MCF 10A (cell line): ENCODE measurements around the gene LRP6. TPM values are rescaled to one million over a fixed set of nuclear protein-coding genes. Genes with fewer than 3 reads are reported as not detected.
A peak's percentile ranks its signal among the peaks of the same experiment; 100 is the strongest.

Experiments
- BruUV-seq: library from RNA; stranded (reverse); fragments of 400-500 nt; replicated peaks from 2 replicates; lab custom pipeline; 2021; lab: Mats Ljungman, UMichigan
- CTCF ChIA-PET: fragments of 300-600 bp; sonication (Branson Sonifier 250); formaldehyde crosslinking; extraction: SDS; loops from one replicate; lab custom pipeline; 2021; ENCODE audit warnings: antibody characterized with exemption, inconsistent platforms; lab: Yijun Ruan, JAX
- POLR2A ChIA-PET: fragments of 300-600, 350-650 bp; sonication (Branson Sonifier 250); formaldehyde crosslinking; extraction: SDS; loops from one replicate; lab custom pipeline; 2020; ENCODE audit warnings: antibody characterized with exemption, inconsistent platforms; lab: Yijun Ruan, JAX
- DNase-seq: peaks from one replicate; pipeline ENCODE4 v3.0.0-alpha.2; 2018; ENCODE audit not compliant: unreplicated experiment
- H3K27ac Mint-ChIP-seq: one replicate; pipeline ENCODE4 v1.8.0; 2022; ENCODE audit warnings: mild to moderate bottlenecking, low read depth, mixed read lengths; ENCODE audit not compliant: unreplicated experiment
- H3K27me3 Mint-ChIP-seq: one replicate; pipeline ENCODE4 v1.8.0; 2022; ENCODE audit warnings: mixed read lengths; ENCODE audit not compliant: insufficient read depth, unreplicated experiment
- H3K36me3 Mint-ChIP-seq: one replicate; pipeline ENCODE4 v1.8.0; 2022; ENCODE audit warnings: mild to moderate bottlenecking, moderate library complexity, mixed read lengths; ENCODE audit not compliant: insufficient read depth, unreplicated experiment
- H3K4me1 Mint-ChIP-seq: one replicate; pipeline ENCODE4 v1.8.0; 2022; ENCODE audit warnings: mixed read lengths; ENCODE audit not compliant: insufficient read depth, unreplicated experiment
- H3K4me3 Mint-ChIP-seq: one replicate; pipeline ENCODE4 v1.8.0; 2022; ENCODE audit warnings: mild to moderate bottlenecking, moderate library complexity, mixed read lengths; ENCODE audit not compliant: unreplicated experiment
- H3K9me3 Mint-ChIP-seq: one replicate; pipeline ENCODE4 v1.8.0; 2022; ENCODE audit warnings: mixed read lengths; ENCODE audit not compliant: unreplicated experiment
- intact Hi-C: fragments of 100-400 bp; cut with micrococcal nuclease; formaldehyde crosslinking; loops from 2 replicates; pipeline ENCODE4 v1.14.1; 2022
- total RNA-seq: library from RNA; stranded (reverse); gene quantifications from 2 replicates; pipeline ENCODE4 v1.2.3, GENCODE V29; 2022
- TF ChIP-seq, protein P1 (sequence below): fragments of 200-600 bp; IDR thresholded peaks from one replicate; pipeline ENCODE4 v1.8.0; 2022; ENCODE audit warnings: antibody characterized with exemption, mild to moderate bottlenecking; ENCODE audit not compliant: unreplicated experiment

The LRP6 gene
- total RNA-seq, 1 experiment from 2014 or later = 24.9 TPM

DNA sequence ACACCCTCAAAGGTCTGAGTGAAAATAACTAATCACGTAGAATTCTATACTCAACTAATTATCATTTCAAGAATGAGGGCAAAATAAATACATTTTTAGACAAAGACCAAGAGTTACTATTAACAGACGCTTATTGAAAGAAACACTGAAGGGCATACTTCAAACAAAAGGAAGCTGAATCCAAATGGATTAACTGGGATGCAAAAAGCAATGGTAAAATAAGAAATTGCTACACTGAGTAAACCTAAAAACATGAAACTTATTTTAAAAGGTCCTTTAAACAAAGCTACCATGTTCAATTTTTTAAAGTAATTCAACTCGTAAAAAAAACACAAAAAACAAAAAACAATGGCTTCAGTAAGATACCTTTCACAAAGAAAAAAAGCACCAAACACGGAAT lies 28.2 kb downstream of the LRP6 start:
- no peaks in the 10 kb centered on the region for H3K27me3 Mint-ChIP-seq
- H3K36me3 Mint-ChIP-seq = peaks cover 13% of the 10 kb centered on the region
- BruUV-seq = no TSS peak
- intact Hi-C loops = no loop called here
- no peak overlapping the region for H3K27ac Mint-ChIP-seq
- no peak overlapping the region for H3K4me3 Mint-ChIP-seq
- DNase-seq = no peak
- peaks cover 7% of the 10 kb centered on the region for H3K9me3 Mint-ChIP-seq
- H3K4me1 Mint-ChIP-seq = peaks cover 17% of the 10 kb centered on the region
- ChIA-PET CTCF (interaction anchor here (0.6 to 1.1 kb wide), 4 partner anchors 13 to 960 kb away, joined by 3 read pairs; no protein-coding TSS in a partner anchor), POLR2A (interaction anchor here (0.6 to 4.3 kb wide), 6 partner anchors 11 to 63 kb away, joined by 3 to 29 read pairs (median 4); partner anchors contain the start of gene LRP6)
- TF ChIP-seq, protein P1, sequence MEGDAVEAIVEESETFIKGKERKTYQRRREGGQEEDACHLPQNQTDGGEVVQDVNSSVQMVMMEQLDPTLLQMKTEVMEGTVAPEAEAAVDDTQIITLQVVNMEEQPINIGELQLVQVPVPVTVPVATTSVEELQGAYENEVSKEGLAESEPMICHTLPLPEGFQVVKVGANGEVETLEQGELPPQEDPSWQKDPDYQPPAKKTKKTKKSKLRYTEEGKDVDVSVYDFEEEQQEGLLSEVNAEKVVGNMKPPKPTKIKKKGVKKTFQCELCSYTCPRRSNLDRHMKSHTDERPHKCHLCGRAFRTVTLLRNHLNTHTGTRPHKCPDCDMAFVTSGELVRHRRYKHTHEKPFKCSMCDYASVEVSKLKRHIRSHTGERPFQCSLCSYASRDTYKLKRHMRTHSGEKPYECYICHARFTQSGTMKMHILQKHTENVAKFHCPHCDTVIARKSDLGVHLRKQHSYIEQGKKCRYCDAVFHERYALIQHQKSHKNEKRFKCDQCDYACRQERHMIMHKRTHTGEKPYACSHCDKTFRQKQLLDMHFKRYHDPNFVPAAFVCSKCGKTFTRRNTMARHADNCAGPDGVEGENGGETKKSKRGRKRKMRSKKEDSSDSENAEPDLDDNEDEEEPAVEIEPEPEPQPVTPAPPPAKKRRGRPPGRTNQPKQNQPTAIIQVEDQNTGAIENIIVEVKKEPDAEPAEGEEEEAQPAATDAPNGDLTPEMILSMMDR = no peak

- POLR2A ChIA-PET = interaction anchor here (0.6 to 1.5 kb wide), 4 partner anchors 8 to 550 kb away, joined by 3 to 6 read pairs (median 3); no protein-coding TSS in a partner anchor
- H3K4me3 Mint-ChIP-seq = no peak overlapping the region
- H3K9me3 Mint-ChIP-seq = peaks cover 7% of the 10 kb centered on the region
- no peaks in the 10 kb centered on the region for H3K27me3 Mint-ChIP-seq
- TF ChIP-seq, protein P1 = no peak
- no peaks in the 10 kb centered on the region for H3K36me3 Mint-ChIP-seq
- intact Hi-C loops = no loop called here
- no TSS peak for BruUV-seq
- CTCF ChIA-PET = interaction anchor here (0.6 to 0.7 kb wide), 3 partner anchors 55 to 123 kb away, joined by 3 to 5 read pairs (median 3); no protein-coding TSS in a partner anchor
- no peak overlapping the region for H3K27ac Mint-ChIP-seq
- DNase-seq = no peak
- H3K4me1 Mint-ChIP-seq = peaks cover 13% of the 10 kb centered on the region
Observed at GRCh38 chr12:12236896-12237295, 29.9 kb downstream of the LRP6 start.

- DNase-seq = no peak
- Mint-ChIP-seq H3K36me3 (no peaks in the 10 kb centered on the region), H3K4me1 (peaks cover 9% of the 10 kb centered on the region), H3K9me3 (peaks cover 7% of the 10 kb centered on the region), H3K27me3 (no peaks in the 10 kb centered on the region), H3K27ac (no peak overlapping the region), H3K4me3 (no peak overlapping the region)
- POLR2A ChIA-PET = interaction anchor here (0.6 to 1.4 kb wide), 5 partner anchors 11 to 574 kb away, joined by 3 to 13 read pairs (median 3); partner anchors contain the start of gene LRP6
- intact Hi-C loops = no loop called here
- BruUV-seq = no TSS peak
- TF ChIP-seq, protein P1 = no peak
- CTCF ChIA-PET = interaction anchor here (0.6 kb wide), 2 partner anchors 116 to 858 kb away, joined by 3 to 6 read pairs; no protein-coding TSS in a partner anchor
Observed at GRCh38 chr12:12230275-12230674, 36.6 kb downstream of the LRP6 start.

- BruUV-seq = no TSS peak
- H3K27ac Mint-ChIP-seq = no peak overlapping the region
- ChIA-PET POLR2A (interaction anchor here (0.6 to 1.4 kb wide), 5 partner anchors 12 to 573 kb away, joined by 3 to 13 read pairs (median 3); partner anchors contain the start of gene LRP6), CTCF (no interaction called here)
- DNase-seq = peak; percentile 28
- TF ChIP-seq, protein P1 = no peak
- intact Hi-C loops = no loop called here
- peaks cover 7% of the 10 kb centered on the region for H3K9me3 Mint-ChIP-seq
- peaks cover 9% of the 10 kb centered on the region for H3K4me1 Mint-ChIP-seq
- no peaks in the 10 kb centered on the region for H3K27me3 Mint-ChIP-seq
- no peaks in the 10 kb centered on the region for H3K36me3 Mint-ChIP-seq
- H3K4me3 Mint-ChIP-seq = no peak overlapping the region
Observed at GRCh38 chr12:12229556-12230092, 37.2 kb downstream of the LRP6 start.
